ENCODE results near the gene LBP.
"Not testable (repeated sequence)": the region's sequence is repeated elsewhere in the genome, so short reads cannot be mapped to it uniquely, and the experiment has no call there.

The LBP gene

GRCh38 chr20:38346247-38346651 lies at the start of gene LBP:
LBP (plus strand) TSS chr20:38346482; CDS start chr20:38346517, 35 bp downstream.
- no peak for DNase-seq

- no peak for DNase-seq
These were observed 48.2 kb upstream of the LBP start for GRCh38 chr20:38297916-38298674.

GRCh38 chr20:38298768-38299288 lies 47.5 kb upstream of the LBP start:
- DNase-seq: no peak

GRCh38 chr20:38299963-38300362 lies 46.3 kb upstream of the LBP start:
- no peak for DNase-seq

- DNase-seq: no peak
These were observed 45.8 kb upstream of the LBP start for GRCh38 chr20:38300438-38300837.

- no peak for DNase-seq
These were observed 45.0 kb upstream of the LBP start for GRCh38 chr20:38301309-38301708.

- no peak for DNase-seq
These were observed 43.5 kb upstream of the LBP start for GRCh38 chr20:38302786-38303185.

GRCh38 chr20:38303908-38304379 lies 42.3 kb upstream of the LBP start, which contains the start of gene BPI:
BPI (plus strand) TSS chr20:38304156; CDS start chr20:38304224, 68 bp downstream.
- DNase-seq: no peak

- peak; percentile 58 for DNase-seq
These were observed 41.3 kb upstream of the LBP start for GRCh38 chr20:38304845-38305447.

- DNase-seq: no peak
These were observed 40.7 kb upstream of the LBP start for GRCh38 chr20:38305541-38305940.

- DNase-seq: no peak
These were observed 39.9 kb upstream of the LBP start for GRCh38 chr20:38306379-38306778.

- DNase-seq: no peak
These were observed 38.8 kb upstream of the LBP start for GRCh38 chr20:38307371-38308046.

- no peak for DNase-seq
These were observed 38.2 kb upstream of the LBP start for GRCh38 chr20:38308047-38308438.

- DNase-seq: no peak
These were observed 37.8 kb upstream of the LBP start for GRCh38 chr20:38308447-38308846.

GRCh38 chr20:38311091-38311490 lies 35.2 kb upstream of the LBP start:
- no peak for DNase-seq

GRCh38 chr20:38311491-38311890 lies 34.8 kb upstream of the LBP start:
- DNase-seq: no peak

GRCh38 chr20:38313676-38314075 lies 32.6 kb upstream of the LBP start:
- no peak for DNase-seq

GRCh38 chr20:38314350-38314749 lies 31.9 kb upstream of the LBP start:
- DNase-seq: not testable (repeated sequence)

- DNase-seq: no peak
These were observed 30.9 kb upstream of the LBP start for GRCh38 chr20:38315290-38315966.

- DNase-seq: no peak
These were observed 29.9 kb upstream of the LBP start for GRCh38 chr20:38316341-38316740.

- no peak for DNase-seq
These were observed 28.9 kb upstream of the LBP start for GRCh38 chr20:38317422-38317821.

GRCh38 chr20:38320221-38320620 lies 26.1 kb upstream of the LBP start:
- DNase-seq: no peak
